ENCODE measurements around the gene BICDL1. TPM values are rescaled to one million over a fixed set of nuclear protein-coding genes. Genes with fewer than 3 reads are reported as not detected.

The BICDL1 gene
- total RNA-seq, 1 experiment from 2014 or later = 18.2 TPM

GRCh38 chr12:120067901-120068300 is 78.9 kb downstream of the BICDL1 start:
- no peak for TF ChIP-seq ELF1 (IDR thresholded peaks at IDR 0.05; ENCODE audit: borderline replicate concordance, low read depth)
- no peak for TF ChIP-seq CTCF (IDR thresholded peaks at IDR 0.05 in 2 of 3, conservative IDR thresholded peaks at IDR 0.05 in 1 of 3; ENCODE audit: borderline replicate concordance in 1 of 3, insufficient read depth in 1 of 3, low read depth in 2 of 3, low read length in 2 of 3)
- TF ChIP-seq EGR1 (IDR thresholded peaks at IDR 0.05; ENCODE audit: low read depth) = no peak
- no peak for TF ChIP-seq SIN3A (IDR thresholded peaks at IDR 0.05; ENCODE audit: low read depth)
- no peak for TF ChIP-seq ZFX (IDR thresholded peaks at IDR 0.05)
- TF ChIP-seq EZH2 (IDR thresholded peaks at IDR 0.05) = no peak
- no peak for TF ChIP-seq SP1 (IDR thresholded peaks at IDR 0.05; ENCODE audit: low read depth)
- TF ChIP-seq MAX (IDR thresholded peaks at IDR 0.05) = no peak
- TF ChIP-seq REST (IDR thresholded peaks at IDR 0.05; ENCODE audit: low read depth) = no peak
- no peak for TF ChIP-seq JUND (IDR thresholded peaks at IDR 0.05)
- no peak for TF ChIP-seq YY1 (IDR thresholded peaks at IDR 0.05; ENCODE audit: extremely low read depth, insufficient replicate concordance, low read depth, low read length)
- TF ChIP-seq RAD21 (IDR thresholded peaks at IDR 0.05; ENCODE audit: low read depth) = no peak
- no peak for TF ChIP-seq CEBPB (IDR thresholded peaks at IDR 0.05; ENCODE audit: low read depth)
- no peak for TF ChIP-seq POLR2A (IDR thresholded peaks at IDR 0.05; ENCODE audit: borderline replicate concordance, extremely low read depth, insufficient read depth, insufficient read length)
- TF ChIP-seq CBX3 (IDR thresholded peaks at IDR 0.05; ENCODE audit: low read depth) = no peak
- no peak for TF ChIP-seq ATF3 (IDR thresholded peaks at IDR 0.05)
- TF ChIP-seq ZNF274 (IDR thresholded peaks at IDR 0.05; ENCODE audit: low read depth, low read length) = no peak
- TF ChIP-seq TCF7L2 (IDR thresholded peaks at IDR 0.05; ENCODE audit: borderline replicate concordance, extremely low read depth, insufficient read depth, insufficient read length) = no peak
- TF ChIP-seq FOSL1 (IDR thresholded peaks at IDR 0.05; ENCODE audit: low read depth) = no peak
- no peak for TF ChIP-seq EZH2phosphoT487 (IDR thresholded peaks at IDR 0.05; ENCODE audit: borderline replicate concordance)
- ATAC-seq = no peak
- no peaks in the 10 kb centered on the region for H3K9me2 ChIP-seq (ENCODE audit: insufficient read depth)
- ChIA-PET POLR2A (no interaction called here), CTCF (no interaction called here), RAD21 (ENCODE audit: low non-redundant PET in 1 of 2, low total read pairs in 2 of 2, uncharacterized antibody in 2 of 2, unreplicated experiment in 2 of 2) (no interaction called here)
- H3K9me3 ChIP-seq (ENCODE audit: control insufficient read depth in 1 of 2, insufficient read depth in 1 of 2, low read depth in 1 of 2, low read length in 2 of 2) = no peaks in the 10 kb centered on the region
- H2AFZ ChIP-seq (ENCODE audit: low read depth, low read length, poor library complexity, severe bottlenecking) = no peak overlapping the region
- no peaks in the 10 kb centered on the region for H3K27me3 ChIP-seq (ENCODE audit: insufficient read depth, low read length)
- no peak overlapping the region for H3K4me3 ChIP-seq (replicated peaks in 1 of 2; ENCODE audit: low read depth in 1 of 2, low read length in 2 of 2)
- no peaks in the 10 kb centered on the region for H4K20me1 ChIP-seq (ENCODE audit: insufficient read depth)
- no peak overlapping the region for H3K9ac ChIP-seq (ENCODE audit: low read length)
- no peaks in the 10 kb centered on the region for H3K79me2 ChIP-seq (ENCODE audit: insufficient read depth, low read length)
- DNase-seq (ENCODE audit: low read depth, low spot score) = no peak
- peaks cover 0 to 8% of the 10 kb centered on the region in 2 experiments; a peak in 2 of 4 replicates for H3K4me1 ChIP-seq (ENCODE audit: control insufficient read depth in 1 of 2, insufficient read depth in 2 of 2, low read length in 2 of 2)
- no TSS peak for BruUV-seq (replicated peaks)
- no peak overlapping the region for H3K27ac ChIP-seq (ENCODE audit: low read depth, low read length)
- H3K4me2 ChIP-seq (ENCODE audit: low read length) = no peak overlapping the region
- intact Hi-C loops (cut with micrococcal nuclease) = no loop called here
- H3K36me3 ChIP-seq (ENCODE audit: control insufficient read depth in 1 of 2, insufficient read depth in 2 of 2, low read length in 2 of 2) = no peaks in the 10 kb centered on the region; a peak in 1 of 4 replicates
